GM21381 (cell line): ENCODE results near the gene CCDC28B.

Experiments
- ATAC-seq: cut with Tn5 transposase; IDR thresholded peaks from one replicate; pipeline ENCODE4 v1.9.1; 2021; ENCODE audit warnings: mild to moderate bottlenecking, moderate library complexity; ENCODE audit not compliant: unreplicated experiment

Gene CCDC28B

DNA sequence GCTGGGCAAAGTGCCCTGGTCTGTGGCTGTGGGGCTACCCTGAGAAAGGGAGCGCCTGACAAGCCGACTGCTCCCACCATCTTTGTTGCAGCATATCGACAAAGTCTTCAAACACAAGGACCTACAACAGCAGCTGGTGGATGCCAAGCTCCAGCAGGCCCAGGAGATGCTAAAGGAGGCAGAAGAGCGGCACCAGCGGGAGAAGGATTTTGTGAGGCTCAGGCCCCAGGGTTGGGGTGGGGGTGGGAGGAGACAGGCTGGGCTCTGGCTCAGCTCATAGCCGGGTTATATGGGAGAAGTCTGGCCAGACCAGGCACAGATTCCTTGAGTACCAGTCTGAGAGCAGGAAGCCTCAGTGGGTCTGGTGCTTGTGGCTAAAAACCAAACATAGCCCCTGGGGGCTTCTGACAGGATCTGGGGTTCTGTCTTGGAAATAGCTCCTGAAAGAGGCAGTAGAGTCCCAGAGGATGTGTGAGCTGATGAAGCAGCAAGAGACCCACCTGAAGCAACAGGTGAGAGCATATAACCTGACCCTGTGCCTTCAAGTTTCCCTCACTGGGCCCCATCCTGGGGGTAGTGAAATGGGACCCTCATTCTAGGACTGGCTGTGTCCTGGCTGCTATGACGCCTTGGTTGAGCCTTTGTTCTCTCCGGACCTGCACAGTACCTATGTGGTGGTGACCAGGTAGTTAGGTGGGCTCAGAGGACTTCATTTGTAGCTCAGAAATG lies 8.0 kb upstream of the CCDC28B start:
- ATAC-seq: no peak

DNA sequence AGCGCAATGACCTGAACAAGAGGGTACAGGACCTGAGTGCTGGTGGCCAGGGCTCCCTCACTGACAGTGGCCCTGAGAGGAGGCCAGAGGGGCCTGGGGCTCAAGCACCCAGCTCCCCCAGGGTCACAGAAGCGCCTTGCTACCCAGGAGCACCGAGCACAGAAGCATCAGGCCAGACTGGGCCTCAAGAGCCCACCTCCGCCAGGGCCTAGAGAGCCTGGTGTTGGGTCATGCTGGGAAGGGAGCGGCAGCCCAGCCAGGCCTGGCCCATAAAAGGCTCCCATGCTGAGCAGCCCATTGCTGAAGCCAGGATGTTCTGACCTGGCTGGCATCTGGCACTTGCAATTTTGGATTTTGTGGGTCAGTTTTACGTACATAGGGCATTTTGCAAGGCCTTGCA lies 5.4 kb upstream of the CCDC28B start:
- no peak for ATAC-seq

DNA sequence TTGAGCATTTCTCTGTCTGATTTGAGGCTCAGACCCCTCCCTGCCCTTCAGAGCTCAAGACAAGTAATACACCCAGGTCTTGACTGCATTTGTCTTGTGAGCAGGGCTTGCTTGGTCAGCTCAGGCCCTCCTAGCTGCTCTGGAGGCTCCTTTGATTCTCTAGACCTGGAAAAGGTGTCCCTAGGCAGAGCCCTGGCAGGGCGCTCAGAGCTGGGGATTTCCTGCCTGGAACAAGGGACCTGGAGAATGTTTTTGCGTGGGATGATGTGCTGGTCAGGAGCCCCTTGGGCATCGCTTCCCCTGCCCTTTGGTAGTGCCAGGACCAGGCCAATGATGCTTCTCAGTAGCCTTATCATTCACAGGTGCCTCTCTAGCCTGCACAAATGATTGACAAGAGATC lies 4.9 kb upstream of the CCDC28B start:
- ATAC-seq: no peak

DNA sequence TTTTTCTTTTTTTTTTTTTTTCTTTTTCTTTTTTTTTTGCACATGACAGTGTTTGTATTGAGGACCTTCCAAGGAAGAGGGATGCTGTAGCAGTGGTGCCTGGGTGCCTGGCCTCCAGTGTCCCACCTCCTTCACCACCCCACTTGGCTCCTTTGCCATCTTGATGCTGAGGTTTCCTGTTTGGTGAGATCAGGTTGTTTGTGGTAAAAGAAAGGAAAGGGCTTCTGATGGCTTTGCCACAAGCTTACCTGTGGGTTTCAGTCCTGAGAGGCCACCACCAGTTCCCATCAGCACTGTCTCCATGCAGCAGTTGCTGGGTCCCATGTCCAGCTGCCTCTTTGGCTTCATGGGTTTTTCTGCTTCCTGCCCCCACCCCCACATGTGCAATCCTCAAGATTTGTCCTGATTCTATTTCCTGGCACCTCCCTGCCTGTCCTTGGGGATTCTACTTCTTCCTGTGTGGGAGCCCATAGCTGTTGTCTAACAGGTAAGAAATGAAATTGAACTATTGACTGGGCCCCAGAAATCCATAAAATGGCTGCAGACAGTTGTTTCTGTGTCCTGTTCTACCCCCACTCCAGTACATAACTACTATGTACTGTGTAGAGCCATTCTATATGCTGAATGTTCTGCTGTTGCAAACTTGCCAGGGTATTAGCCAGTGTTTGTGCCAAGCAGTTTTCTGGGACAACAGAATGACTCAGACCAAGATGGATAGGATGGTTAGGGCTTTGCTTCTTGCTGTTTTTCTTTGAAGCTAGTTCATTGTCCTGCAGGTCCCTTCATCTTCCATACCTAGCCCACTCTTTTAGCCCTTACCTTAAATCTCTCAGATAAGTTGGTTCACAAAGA lies 4.2 kb upstream of the CCDC28B start:
- ATAC-seq: no peak

DNA sequence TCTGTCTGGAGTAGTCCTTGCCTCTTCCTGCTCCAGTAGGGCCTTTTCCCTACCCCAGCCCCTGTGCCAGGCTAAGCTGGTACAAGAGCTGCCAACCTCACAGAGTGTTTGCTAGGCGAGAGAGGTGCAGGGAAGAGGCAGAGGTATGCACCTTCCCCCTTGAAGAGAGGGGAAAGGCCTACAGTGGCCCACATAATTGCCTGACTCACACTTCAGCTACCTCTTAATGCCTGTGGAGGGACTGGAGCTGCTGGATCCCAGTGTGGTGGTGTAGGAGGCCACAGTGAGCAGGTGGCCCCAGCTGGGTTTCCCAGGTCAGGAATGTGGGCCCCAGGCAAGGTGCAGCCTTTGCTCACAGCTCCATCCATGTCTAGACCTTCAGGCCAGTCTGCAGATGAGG lies 3.3 kb upstream of the CCDC28B start:
- no peak for ATAC-seq

DNA sequence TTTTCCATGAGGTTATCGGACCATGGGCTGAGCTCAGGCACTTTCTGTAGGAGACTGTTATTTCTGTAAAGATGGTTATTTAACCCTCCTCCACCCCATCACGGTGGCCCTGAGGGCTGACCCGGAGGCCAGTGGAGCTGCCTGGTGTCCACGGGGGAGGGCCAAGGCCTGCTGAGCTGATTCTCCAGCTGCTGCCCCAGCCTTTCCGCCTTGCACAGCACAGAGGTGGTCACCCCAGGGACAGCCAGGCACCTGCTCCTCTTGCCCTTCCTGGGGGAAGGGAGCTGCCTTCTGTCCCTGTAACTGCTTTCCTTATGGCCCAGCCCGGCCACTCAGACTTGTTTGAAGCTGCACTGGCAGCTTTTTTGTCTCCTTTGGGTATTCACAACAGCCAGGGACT lies 2.6 kb upstream of the CCDC28B start:
- no peak for ATAC-seq

DNA sequence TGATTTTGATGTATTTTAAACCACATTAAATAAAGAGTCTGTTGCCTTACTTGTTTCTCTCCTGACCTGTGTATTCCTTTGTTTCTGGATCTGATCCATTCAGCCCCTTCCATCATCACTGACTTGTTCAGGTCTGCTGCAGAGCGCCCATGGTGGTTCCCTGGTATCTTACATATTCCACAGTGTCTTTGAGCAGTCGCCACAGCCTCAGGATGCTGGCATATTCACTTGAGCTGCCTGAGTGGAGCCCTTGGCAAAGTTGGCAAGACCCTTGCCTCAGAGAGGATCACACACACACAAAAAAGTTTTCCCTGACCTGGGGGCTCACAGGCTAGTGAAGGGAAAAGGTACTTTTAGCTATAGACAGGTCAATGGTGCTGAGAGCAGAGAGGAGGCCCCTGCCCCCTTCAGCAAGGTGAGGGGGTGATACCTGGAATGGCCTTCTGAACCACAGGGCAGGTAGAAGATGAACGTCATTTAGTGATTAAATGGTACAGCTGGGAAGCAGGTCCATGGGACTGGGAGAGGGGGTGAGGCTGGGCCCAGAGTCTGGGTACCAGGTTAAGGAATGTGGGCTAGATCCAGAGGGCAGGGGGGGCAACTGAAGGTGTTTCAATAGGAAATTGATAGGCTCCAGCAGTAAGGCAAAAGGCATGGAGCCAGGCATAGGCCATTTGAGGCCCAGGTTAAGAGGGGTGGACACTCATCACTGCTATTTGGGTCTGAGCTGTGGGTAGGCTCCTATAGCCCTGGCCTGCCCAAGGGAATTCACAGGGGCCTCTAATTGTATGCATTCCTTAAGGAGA lies 2.0 kb upstream of the CCDC28B start:
- no peak for ATAC-seq

DNA sequence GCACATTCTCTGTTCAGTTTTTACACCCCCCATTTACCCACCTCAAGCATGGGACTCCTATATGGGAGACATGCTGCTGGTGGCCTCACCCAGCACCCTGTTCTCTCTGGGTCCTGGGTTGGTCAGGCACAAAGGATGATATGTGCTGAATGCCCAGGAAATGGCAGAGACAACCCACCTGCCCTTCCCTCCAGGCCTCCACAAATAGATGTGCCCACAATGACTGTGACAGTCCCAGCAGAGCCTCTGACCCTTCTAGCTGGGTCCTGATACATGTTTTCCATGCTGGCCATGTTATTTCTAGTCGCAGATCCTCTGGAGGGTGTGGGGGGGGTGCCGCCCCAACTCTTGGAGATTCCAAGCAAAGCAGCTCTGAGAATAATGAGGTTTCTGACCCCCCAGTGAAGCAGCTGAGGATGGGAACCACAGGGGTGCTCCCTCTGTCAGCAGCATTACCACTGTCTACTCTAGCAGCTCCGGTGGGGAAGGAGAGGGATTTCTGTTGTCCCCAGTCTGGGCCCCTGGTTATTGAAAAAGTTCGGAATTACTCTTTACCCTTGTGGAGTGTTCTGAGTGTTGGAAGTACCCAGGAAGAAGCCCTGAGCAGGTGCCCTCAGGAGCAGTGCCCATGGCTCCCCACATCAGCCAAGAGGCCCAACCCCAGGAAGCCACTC lies 1.2 kb upstream of the CCDC28B start:
- ATAC-seq: no peak

DNA sequence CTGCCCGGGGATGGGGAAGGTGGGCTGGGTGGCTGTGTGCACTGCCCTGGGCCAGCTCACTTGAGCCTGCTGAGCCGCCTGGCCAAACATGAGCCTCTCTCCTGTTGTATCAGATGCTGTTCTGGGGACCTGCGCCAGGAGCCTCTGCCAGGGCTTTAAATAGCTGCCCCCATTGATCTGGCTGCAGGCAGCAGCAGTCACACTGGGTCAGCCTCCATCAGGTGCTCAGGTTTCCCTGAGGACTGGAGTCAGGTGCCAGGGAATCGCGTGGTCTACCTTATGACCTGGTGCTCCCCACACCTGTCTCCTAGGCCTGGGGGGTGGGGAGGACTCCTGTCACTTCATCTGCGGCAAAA lies 700 bp upstream of the CCDC28B start:
- ATAC-seq: no peak

DNA sequence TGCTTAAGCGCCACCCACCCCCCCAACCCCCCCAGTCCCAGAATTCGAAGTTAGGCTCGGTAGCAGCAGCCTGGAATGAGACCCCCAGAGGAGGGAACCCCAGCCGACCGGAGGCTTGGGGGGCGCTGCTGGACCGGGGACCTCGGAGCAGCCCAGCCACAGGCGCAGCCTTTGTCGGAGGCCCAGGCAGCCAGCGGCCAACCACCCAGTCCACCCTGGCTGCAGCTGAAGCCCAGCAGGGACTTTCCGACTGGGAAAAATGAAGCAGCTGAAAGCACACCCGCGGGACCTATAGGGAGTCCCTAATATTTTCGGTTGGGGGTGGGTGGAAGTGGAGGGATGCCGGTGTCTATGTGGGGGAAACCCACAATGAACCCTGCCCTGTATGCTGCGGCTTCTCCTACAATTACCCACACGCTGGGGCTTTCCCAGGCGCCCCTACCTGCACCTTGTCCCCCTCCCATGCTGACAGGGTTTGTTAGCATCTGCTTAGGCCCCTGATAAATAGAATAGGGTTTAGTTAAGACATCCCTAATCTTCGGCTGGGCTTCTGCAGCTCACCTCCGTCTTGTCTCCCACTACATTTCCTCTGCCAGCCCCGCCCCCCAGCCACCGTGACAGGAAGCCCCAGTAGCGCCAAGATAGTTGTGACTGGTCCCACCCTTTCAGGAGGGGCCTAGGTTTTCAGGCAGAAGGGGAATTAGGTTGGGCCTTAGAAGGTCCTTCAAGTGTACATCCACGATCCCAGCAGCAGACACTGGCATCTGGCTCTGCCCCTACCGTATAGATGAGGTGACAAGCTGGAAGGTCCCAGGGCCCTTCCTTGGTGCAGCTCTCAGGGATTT lies 838 bp downstream of the CCDC28B start:
- no peak for ATAC-seq

DNA sequence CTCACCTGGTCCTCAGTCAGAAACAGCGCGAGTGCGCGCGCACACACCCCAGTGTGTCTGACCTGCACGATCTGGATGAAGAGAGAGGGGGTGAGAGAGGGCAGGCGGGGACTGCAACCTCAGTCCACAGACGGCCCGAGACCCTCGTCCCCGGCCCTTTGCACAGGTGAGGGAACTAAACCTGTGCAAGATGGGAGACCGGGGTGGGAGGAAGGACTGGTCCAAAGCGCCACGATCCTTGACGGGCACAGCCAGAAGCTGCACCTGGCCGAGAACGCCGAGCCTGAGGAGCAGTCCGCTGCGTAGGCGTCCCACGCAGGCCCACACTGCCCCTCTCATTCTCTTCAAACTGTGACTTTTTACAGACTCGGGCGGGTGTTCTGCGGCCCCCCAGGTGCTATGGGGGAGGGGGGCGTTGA lies 4.6 kb downstream of the CCDC28B start:
- ATAC-seq: no peak

DNA sequence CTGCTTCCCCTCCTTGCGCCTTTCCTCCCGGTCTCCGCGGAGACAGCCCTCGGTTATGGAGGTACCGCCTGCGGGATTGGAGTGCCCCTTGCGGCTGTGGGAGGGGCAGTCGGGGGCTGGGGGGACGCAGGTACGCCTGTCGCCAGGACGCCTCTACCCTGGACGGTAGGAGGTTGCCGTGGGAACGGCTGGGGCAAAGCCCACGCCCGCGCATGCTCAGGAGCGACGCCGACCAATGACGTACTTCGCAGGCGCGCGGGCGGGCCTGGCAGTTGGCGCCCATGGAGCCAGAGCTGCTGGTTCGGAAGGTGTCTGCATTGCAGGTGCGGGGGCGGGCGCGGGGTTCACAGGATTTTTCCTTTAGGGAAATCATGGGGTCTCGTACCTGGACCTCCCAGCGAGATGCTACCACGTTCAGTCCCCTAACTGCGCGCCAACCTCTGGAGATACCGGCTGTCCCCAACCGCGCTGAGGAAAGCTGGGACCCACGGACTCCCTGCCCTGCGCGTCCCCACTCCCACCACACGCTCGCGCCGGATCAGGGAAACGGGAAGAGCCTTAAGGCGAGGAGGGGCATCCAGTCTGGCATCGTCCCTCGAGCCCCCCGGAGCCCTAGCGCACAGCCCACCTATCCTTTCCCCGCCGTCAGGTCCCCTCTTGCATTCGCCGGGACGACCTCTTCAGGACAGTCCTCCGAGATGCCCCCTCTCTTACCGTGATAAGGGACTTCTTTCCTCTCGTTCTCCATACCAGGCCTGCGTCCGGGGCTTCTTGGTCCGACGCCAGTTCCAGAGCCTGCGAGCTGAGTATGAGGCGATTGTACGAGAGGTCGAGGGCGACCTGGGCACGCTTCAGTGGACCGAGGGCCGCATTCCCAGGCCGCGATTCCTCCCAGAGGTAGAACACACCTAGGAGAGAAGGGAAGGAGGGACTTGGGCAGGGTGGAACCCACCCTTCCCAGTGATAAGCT lies 5.3 kb downstream of the CCDC28B start, which contains the start of gene IQCC:
Gene IQCC (plus strand): TSS at position 271 of the 970 bp plus-strand sequence. CDS start 11 bp downstream, at position 282.
- no peak for ATAC-seq

DNA sequence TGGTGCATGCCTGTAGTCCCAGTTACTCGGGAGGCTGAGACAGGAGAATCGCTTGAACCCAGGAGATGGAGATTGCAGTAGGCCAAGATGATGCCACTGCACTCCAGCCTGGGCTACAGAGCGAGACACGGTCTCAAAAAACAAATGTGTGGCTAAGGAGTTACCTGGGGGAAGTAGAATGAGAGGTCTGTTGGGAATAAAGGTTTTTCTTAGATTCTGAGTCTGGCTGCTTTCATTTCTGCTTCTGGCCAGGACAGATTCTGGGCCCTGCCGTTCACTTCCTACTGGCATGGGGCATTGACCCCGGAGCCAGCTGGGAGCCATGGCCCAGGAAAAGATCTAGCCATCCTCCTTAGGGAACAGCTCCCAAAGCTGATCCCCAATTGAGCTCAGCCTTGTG lies 8.1 kb downstream of the CCDC28B start:
- no peak for ATAC-seq

DNA sequence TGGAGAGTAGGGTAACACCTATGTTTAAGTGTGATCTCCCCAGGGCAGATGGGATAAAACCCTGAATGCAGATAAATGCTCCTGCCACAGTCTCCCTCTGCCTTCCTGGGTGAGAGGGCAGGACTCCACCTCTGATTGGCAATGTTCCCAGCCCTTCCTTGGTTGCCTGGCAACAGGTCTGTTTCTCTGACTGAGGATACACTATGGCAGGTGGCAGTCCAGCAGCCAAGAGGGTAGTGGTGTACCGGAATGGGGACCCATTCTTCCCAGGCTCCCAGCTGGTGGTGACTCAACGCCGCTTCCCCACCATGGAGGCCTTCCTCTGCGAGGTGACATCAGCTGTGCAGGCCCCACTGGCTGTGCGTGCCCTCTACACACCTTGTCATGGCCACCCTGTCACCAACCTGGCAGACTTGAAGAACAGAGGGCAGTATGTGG lies 8.5 kb downstream of the CCDC28B start, which contains the start of gene DCDC2B:
Gene DCDC2B (plus strand): TSS at position 199 of the 438 bp plus-strand sequence. CDS start 5 bp downstream, at position 204.
- ATAC-seq: no peak

DNA sequence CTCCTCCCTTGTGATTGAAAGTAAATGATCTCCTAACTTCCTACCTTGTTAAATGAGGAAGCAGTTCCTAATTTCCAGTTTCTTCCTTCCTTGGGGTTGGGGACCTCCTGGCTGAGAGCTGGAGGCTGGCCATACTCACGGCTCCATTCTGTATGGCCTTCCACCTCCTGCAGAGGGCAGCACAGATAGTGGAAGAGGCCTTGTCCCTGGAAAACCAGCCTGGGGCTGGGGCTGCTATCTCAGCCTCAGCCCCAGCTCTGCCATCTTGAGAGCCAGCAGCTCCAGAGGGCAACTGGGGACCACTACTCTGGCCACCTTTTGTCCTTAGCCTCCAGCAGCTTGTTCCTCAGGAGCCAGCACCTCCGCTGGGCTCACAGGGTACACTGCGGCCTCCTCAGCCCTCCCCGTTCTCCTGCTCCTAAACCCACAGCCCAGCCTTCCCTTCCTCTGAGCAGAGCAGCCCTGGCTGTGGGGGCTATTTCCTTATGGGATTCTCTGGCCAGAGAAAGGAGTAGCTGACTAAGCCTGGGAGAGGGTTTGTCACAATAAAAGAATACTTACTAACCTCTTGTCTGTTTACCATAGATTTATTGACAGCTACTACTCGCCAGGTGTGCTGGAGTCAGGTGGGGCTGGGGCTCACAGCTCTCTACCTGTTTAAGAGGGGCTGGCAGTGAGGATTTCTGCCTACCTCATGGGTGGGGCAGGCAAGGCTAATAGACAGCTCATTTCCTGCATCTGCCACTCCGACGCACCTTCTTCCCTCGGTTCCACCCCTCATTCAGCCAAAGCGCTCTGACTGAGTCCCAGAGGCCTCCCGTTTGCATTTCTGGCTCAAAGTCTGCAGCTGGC lies 15.5 kb downstream of the CCDC28B start:
- ATAC-seq: no peak

DNA sequence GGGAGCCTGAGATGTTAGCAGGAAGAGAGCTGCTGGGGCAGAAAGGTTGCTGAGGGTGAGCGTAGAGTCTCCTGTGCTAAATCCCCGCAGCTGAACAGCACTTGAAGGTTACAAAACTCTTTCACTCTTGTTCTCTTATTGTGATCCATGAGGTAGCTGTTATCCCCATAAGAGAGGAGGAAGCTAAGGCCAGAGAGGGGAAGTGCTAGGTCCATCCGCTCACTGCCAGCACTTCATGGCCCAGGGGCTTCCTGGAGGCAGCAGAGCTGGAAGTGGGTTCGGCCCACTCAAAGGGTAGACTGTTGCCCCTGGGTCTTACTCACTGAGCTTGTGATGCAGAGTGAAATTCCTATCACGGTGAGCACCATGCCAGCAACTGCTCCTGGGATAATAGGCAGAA lies 16.2 kb downstream of the CCDC28B start:
- no peak for ATAC-seq

DNA sequence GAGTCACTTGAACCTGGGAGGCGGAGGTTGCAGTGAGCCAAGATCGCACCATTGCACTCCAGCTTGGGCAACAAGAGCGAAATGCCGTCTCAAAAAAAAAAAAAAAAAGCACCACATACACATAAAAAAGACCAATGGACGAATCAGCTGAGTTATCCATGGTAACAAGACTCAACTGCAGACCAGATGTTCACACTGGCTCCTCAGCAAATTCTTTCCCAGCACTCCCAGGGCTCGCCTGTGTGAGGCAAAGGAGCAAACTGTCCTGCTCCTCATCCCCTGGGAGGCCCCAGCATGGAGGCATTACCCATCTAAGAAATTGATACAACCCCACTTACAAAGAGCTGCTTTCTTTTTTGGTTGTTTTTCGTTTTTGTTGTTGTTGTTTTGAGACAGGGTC lies 18.6 kb downstream of the CCDC28B start:
- no peak for ATAC-seq
